ENCODE measurements around the gene SLC9A9. TPM values are rescaled to one million over a fixed set of nuclear protein-coding genes. Genes with fewer than 3 reads are reported as not detected.

The SLC9A9 gene
- total and polyA plus RNA-seq, 2 donors (not counting 1 experiment from before 2014, with no cell fraction given) = 14.3 to 74.0 TPM

- DNase-seq (ENCODE audit: low read depth in 2 of 2) = no peak
- no peak overlapping the region for H3K9ac ChIP-seq (ENCODE audit: insufficient read depth, low read length)
- no peak overlapping the region for H3K27ac ChIP-seq (ENCODE audit: insufficient read depth, low read length)
- H3K4me3 ChIP-seq (replicated peaks in 1 of 4; ENCODE audit: control extremely low read depth in 1 of 4, insufficient read depth in 1 of 4, low read depth in 3 of 4, low read length in 4 of 4) = no peak overlapping the region
- no peaks in the 10 kb centered on the region for H3K36me3 ChIP-seq (ENCODE audit: control insufficient read depth, insufficient read depth, low read length)
- no peak for TF ChIP-seq EZH2 (IDR thresholded peaks at IDR 0.05; ENCODE audit: low read length, missing control alignments)
- no peak for TF ChIP-seq CTCF (conservative IDR thresholded peaks at IDR 0.05 in 1 of 2, IDR thresholded peaks at IDR 0.05 in 1 of 2; ENCODE audit: low read depth in 1 of 2, low read length in 2 of 2)
- no peak overlapping the region for H3K4me2 ChIP-seq (ENCODE audit: extremely low read depth, insufficient read depth, low read length)
- no peaks in the 10 kb centered on the region for H3K4me1 ChIP-seq (ENCODE audit: control insufficient read depth, extremely low read depth, insufficient read depth, low read length)
- no peaks in the 10 kb centered on the region for H3K27me3 ChIP-seq (ENCODE audit: control insufficient read depth, insufficient read depth, low read length)
- H3K79me2 ChIP-seq (ENCODE audit: control insufficient read depth, insufficient read depth, low read length) = no peaks in the 10 kb centered on the region
- H2AFZ ChIP-seq (ENCODE audit: low read length) = no peak overlapping the region
- no peaks in the 10 kb centered on the region for H3K9me3 ChIP-seq (ENCODE audit: control insufficient read depth, insufficient read depth, low read depth, low read length)
- no peaks in the 10 kb centered on the region for H4K20me1 ChIP-seq (ENCODE audit: control insufficient read depth, extremely low read depth, insufficient read depth, low read length)
Observed at GRCh38 chr3:143245692-143246091, 602.6 kb downstream of the SLC9A9 start.

- no peaks in the 10 kb centered on the region for H3K4me1 ChIP-seq (ENCODE audit: control insufficient read depth, extremely low read depth, insufficient read depth, low read length)
- H3K4me2 ChIP-seq (ENCODE audit: extremely low read depth, insufficient read depth, low read length) = no peak overlapping the region
- no peak overlapping the region for H3K4me3 ChIP-seq (replicated peaks in 1 of 4; ENCODE audit: control extremely low read depth in 1 of 4, insufficient read depth in 1 of 4, low read depth in 3 of 4, low read length in 4 of 4)
- no peaks in the 10 kb centered on the region for H3K9me3 ChIP-seq (ENCODE audit: control insufficient read depth, insufficient read depth, low read depth, low read length)
- H3K9ac ChIP-seq (ENCODE audit: insufficient read depth, low read length) = no peak overlapping the region
- H2AFZ ChIP-seq (ENCODE audit: low read length) = no peak overlapping the region
- no peak for TF ChIP-seq CTCF (conservative IDR thresholded peaks at IDR 0.05 in 1 of 2, IDR thresholded peaks at IDR 0.05 in 1 of 2; ENCODE audit: low read depth in 1 of 2, low read length in 2 of 2)
- no peak for TF ChIP-seq EZH2 (IDR thresholded peaks at IDR 0.05; ENCODE audit: low read length, missing control alignments)
- H3K79me2 ChIP-seq (ENCODE audit: control insufficient read depth, insufficient read depth, low read length) = no peaks in the 10 kb centered on the region
- H3K27ac ChIP-seq (ENCODE audit: insufficient read depth, low read length) = no peak overlapping the region
- DNase-seq (ENCODE audit: low read depth in 2 of 2) = no peak
- H4K20me1 ChIP-seq (ENCODE audit: control insufficient read depth, extremely low read depth, insufficient read depth, low read length) = no peaks in the 10 kb centered on the region
- no peaks in the 10 kb centered on the region for H3K36me3 ChIP-seq (ENCODE audit: control insufficient read depth, insufficient read depth, low read length)
- H3K27me3 ChIP-seq (ENCODE audit: control insufficient read depth, insufficient read depth, low read length) = no peaks in the 10 kb centered on the region
Observed at GRCh38 chr3:143244516-143245063, 603.7 kb downstream of the SLC9A9 start.

- Histone ChIP-seq H3K27me3 (ENCODE audit: control insufficient read depth, insufficient read depth, low read length) (no peaks in the 10 kb centered on the region), H3K27ac (ENCODE audit: insufficient read depth, low read length) (no peak overlapping the region), H3K4me1 (ENCODE audit: control insufficient read depth, extremely low read depth, insufficient read depth, low read length) (no peaks in the 10 kb centered on the region), H2AFZ (ENCODE audit: low read length) (no peak overlapping the region), H3K4me3 (replicated peaks in 1 of 4; ENCODE audit: control extremely low read depth in 1 of 4, insufficient read depth in 1 of 4, low read depth in 3 of 4, low read length in 4 of 4) (no peak overlapping the region), H3K9me3 (ENCODE audit: control insufficient read depth, insufficient read depth, low read depth, low read length) (no peaks in the 10 kb centered on the region), H3K79me2 (ENCODE audit: control insufficient read depth, insufficient read depth, low read length) (no peaks in the 10 kb centered on the region), H3K4me2 (ENCODE audit: extremely low read depth, insufficient read depth, low read length) (no peak overlapping the region), H3K36me3 (ENCODE audit: control insufficient read depth, insufficient read depth, low read length) (no peaks in the 10 kb centered on the region), H4K20me1 (ENCODE audit: control insufficient read depth, extremely low read depth, insufficient read depth, low read length) (no peaks in the 10 kb centered on the region), H3K9ac (ENCODE audit: insufficient read depth, low read length) (no peak overlapping the region)
- TF ChIP-seq CTCF (conservative IDR thresholded peaks at IDR 0.05 in 1 of 2, IDR thresholded peaks at IDR 0.05 in 1 of 2; ENCODE audit: low read depth in 1 of 2, low read length in 2 of 2) = no peak
- no peak for TF ChIP-seq EZH2 (IDR thresholded peaks at IDR 0.05; ENCODE audit: low read length, missing control alignments)
- DNase-seq (ENCODE audit: low read depth in 2 of 2) = no peak
Observed at GRCh38 chr3:143243686-143244085, 604.6 kb downstream of the SLC9A9 start.

All from fibroblast of lung (primary cell).